Panc1 (cell line): ENCODE results near the gene SLC25A38. TPM values are rescaled to one million over a fixed set of nuclear protein-coding genes. Genes with fewer than 3 reads are reported as not detected.

Experiments
- ATAC-seq: fragments of 200-7000 bp; cut with Tn5 transposase; 2 replicates; pipeline ENCODE4 v1.9.1; 2020; ENCODE audit warnings: mild to moderate bottlenecking, moderate library complexity
- BruUV-seq: library from RNA; stranded (reverse); fragments of 400-500 nt; replicated peaks from 2 replicates; lab custom pipeline; 2021; lab: Mats Ljungman, UMichigan
- CTCF ChIA-PET: fragments of 300-600 bp; sonication (Branson Sonifier 250); formaldehyde crosslinking; loops from one replicate; lab custom pipeline; 2022; ENCODE audit warnings: antibody characterized with exemption; lab: Charles Lee
- POLR2A ChIA-PET: fragments of 300-600 bp; sonication (Branson Sonifier 250); formaldehyde crosslinking; loops from one replicate; lab custom pipeline; 2022; ENCODE audit warnings: antibody characterized with exemption; lab: Charles Lee
- DNase-seq: peaks from one replicate; pipeline ENCODE4 v3.0.0-alpha.2; 2010; ENCODE audit warnings: low read depth, low spot score
- H3K27ac ChIP-seq: 2 replicates; pipeline ENCODE4 v1.5.1; 2011; ENCODE audit warnings: mild to moderate bottlenecking, low read length, inconsistent platforms
- H3K27me3 ChIP-seq: fragments of 200-500 bp; sonication (Bioruptor generic); 2 replicates; pipeline ENCODE4 v1.6.0; 2014; ENCODE audit warnings: low read length, inconsistent platforms; ENCODE audit not compliant: control insufficient read depth, insufficient read depth
- H3K36me3 ChIP-seq: fragments of 200-500 bp; sonication (Bioruptor generic); 2 replicates; pipeline ENCODE4 v1.5.1; 2014; ENCODE audit warnings: inconsistent platforms, mild to moderate bottlenecking, low read length, moderate library complexity; ENCODE audit not compliant: control insufficient read depth, insufficient read depth
- H3K4me1 ChIP-seq: 2 replicates; pipeline ENCODE4 v1.5.1; 2011; ENCODE audit warnings: inconsistent platforms, mild to moderate bottlenecking, low read length, moderate library complexity; ENCODE audit not compliant: control insufficient read depth, insufficient read depth
- H3K4me3 ChIP-seq, 2 experiments: 2 replicates each; pipeline ENCODE4 v1.5.1; 2011 to 2012; ENCODE audit warnings: low read depth in 2 of 2, low read length in 2 of 2, mild to moderate bottlenecking in 2 of 2, inconsistent platforms in 1 of 2, moderate library complexity in 1 of 2
- H3K9me3 ChIP-seq: fragments of 200-500 bp; sonication (Bioruptor generic); 2 replicates; pipeline ENCODE4 v1.5.1; 2014; ENCODE audit warnings: low read depth, mild to moderate bottlenecking, inconsistent platforms, low read length, moderate library complexity; ENCODE audit not compliant: control insufficient read depth, insufficient read depth
- CTCF ChIP-seq: fragments of 450-650 bp; IDR thresholded peaks from 2 replicates; pipeline ENCODE4 v1.5.1; 2017; ENCODE audit warnings: mild to moderate bottlenecking
- POLR2AphosphoS5 ChIP-seq: IDR thresholded peaks from 2 replicates; pipeline ENCODE4 v1.6.1; 2012; ENCODE audit warnings: mild to moderate bottlenecking, low read depth, low read length, moderate library complexity
- SIN3A ChIP-seq: IDR thresholded peaks from 2 replicates; pipeline ENCODE4 v1.6.1; 2012; ENCODE audit warnings: low read depth, mild to moderate bottlenecking, low read length, moderate library complexity, borderline replicate concordance; ENCODE audit not compliant: insufficient read depth
- TCF7L2 ChIP-seq: IDR thresholded peaks from 2 replicates; pipeline ENCODE4 v1.6.1; 2011; ENCODE audit warnings: mild to moderate bottlenecking, low read depth, low read length, inconsistent platforms
- in situ Hi-C: cut with HindIII; loops from 2 replicates; pipeline ENCODE4 v1.10.0; 2016; ENCODE audit warnings: low sequenced_read_pairs, low pct_unique_long_range_greater_than_20kb
- intact Hi-C: fragments of 100-400 bp; cut with micrococcal nuclease; formaldehyde crosslinking; loops from one replicate; pipeline ENCODE4 v1.10.0; 2022; ENCODE audit not compliant: unreplicated experiment
- total RNA-seq: library from RNA; stranded (reverse); gene quantifications from one replicate; pipeline ENCODE4 v1.2.1, GENCODE V29; 2021; ENCODE audit not compliant: unreplicated experiment
- TF ChIP-seq, protein P1 (sequence below), 2 experiments: IDR thresholded peaks; 2 replicates each; pipeline ENCODE4 v1.6.1; 2011 to 2012; ENCODE audit warnings: low read depth in 2 of 2, control low read depth in 1 of 2, low read length in 1 of 2, mild to moderate bottlenecking in 1 of 2, moderate library complexity in 1 of 2; ENCODE audit not compliant: insufficient read depth in 1 of 2

SLC25A38 gene
- total RNA-seq, 1 experiment from 2014 or later, result 21.5 TPM

DNA sequence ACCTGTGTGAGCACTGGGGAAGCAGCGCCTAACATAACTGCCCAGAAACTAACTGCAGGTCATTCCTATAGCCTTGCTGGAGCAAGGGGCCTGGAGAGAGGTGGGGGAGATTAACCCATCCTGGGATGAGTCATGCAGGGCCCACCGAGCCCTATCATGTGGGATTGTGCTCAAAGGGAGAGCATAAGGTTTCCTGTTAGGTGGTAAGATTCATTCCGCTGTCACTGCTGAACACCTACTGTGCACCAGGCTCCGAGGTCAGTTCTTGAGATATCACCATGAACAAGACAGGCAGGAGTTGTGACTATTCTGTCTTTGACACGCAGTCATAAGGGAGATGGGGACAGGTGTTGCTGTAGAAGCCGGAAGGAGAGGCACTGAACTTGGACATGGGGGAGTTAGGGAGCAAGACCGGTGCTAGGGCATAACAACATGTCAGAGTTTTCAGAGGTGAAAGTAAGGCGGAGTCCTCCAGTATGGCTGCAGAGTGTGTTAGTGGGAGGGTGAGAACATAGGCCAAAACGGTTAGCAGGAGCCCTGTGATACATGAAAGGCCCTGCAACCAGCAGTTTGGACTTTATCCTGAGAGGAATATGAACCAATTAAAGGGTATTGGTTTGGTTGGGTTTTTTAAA, 2.4 kb downstream of the SLC25A38 start:
- no peak for TF ChIP-seq SIN3A
- no peak for TF ChIP-seq CTCF
- TF ChIP-seq, protein P1, sequence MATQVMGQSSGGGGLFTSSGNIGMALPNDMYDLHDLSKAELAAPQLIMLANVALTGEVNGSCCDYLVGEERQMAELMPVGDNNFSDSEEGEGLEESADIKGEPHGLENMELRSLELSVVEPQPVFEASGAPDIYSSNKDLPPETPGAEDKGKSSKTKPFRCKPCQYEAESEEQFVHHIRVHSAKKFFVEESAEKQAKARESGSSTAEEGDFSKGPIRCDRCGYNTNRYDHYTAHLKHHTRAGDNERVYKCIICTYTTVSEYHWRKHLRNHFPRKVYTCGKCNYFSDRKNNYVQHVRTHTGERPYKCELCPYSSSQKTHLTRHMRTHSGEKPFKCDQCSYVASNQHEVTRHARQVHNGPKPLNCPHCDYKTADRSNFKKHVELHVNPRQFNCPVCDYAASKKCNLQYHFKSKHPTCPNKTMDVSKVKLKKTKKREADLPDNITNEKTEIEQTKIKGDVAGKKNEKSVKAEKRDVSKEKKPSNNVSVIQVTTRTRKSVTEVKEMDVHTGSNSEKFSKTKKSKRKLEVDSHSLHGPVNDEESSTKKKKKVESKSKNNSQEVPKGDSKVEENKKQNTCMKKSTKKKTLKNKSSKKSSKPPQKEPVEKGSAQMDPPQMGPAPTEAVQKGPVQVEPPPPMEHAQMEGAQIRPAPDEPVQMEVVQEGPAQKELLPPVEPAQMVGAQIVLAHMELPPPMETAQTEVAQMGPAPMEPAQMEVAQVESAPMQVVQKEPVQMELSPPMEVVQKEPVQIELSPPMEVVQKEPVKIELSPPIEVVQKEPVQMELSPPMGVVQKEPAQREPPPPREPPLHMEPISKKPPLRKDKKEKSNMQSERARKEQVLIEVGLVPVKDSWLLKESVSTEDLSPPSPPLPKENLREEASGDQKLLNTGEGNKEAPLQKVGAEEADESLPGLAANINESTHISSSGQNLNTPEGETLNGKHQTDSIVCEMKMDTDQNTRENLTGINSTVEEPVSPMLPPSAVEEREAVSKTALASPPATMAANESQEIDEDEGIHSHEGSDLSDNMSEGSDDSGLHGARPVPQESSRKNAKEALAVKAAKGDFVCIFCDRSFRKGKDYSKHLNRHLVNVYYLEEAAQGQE (IDR thresholded peaks at IDR 0.05; ENCODE audit: insufficient read depth in 1 of 2, low read depth in 2 of 2, low read length in 1 of 2), result no peak
- TF ChIP-seq POLR2AphosphoS5, result no peak
- TF ChIP-seq TCF7L2, result no peak
- ChIA-PET POLR2A (no interaction called here), CTCF (no interaction called here)
- peaks cover 14% of the 10 kb centered on the region for H3K4me1 ChIP-seq
- in situ Hi-C loops (no loop called here), intact Hi-C loops (no loop called here)
- no peaks in the 10 kb centered on the region for H3K9me3 ChIP-seq
- H3K4me3 ChIP-seq, result no peak overlapping the region
- BruUV-seq, result TSS peak; percentile 63
- ATAC-seq (no peak), DNase-seq (no peak)
- H3K27me3 ChIP-seq, result no peaks in the 10 kb centered on the region
- no peak overlapping the region for H3K27ac ChIP-seq
- no peaks in the 10 kb centered on the region; the same call in 1 of the 2 replicates for H3K36me3 ChIP-seq

GRCh38 chr3:39386318-39386717, 3.1 kb downstream of the SLC25A38 start:
- in situ Hi-C loops, result no loop called here
- no TSS peak for BruUV-seq
- DNase-seq, result no peak
- ChIA-PET POLR2A (no interaction called here), CTCF (no interaction called here)
- Histone ChIP-seq H3K4me1 (peaks cover 14% of the 10 kb centered on the region), H3K27me3 (no peaks in the 10 kb centered on the region), H3K4me3 (no peak overlapping the region), H3K27ac (no peak overlapping the region), H3K9me3 (no peaks in the 10 kb centered on the region), H3K36me3 (no peaks in the 10 kb centered on the region; the same call in 1 of the 2 replicates)
- ATAC-seq, result no peak
- intact Hi-C loops, result no loop called here
- TF ChIP-seq POLR2AphosphoS5 (no peak), TCF7L2 (no peak), CTCF (no peak), SIN3A (no peak)
- TF ChIP-seq, protein P1 (IDR thresholded peaks at IDR 0.05; ENCODE audit: insufficient read depth in 1 of 2, low read depth in 2 of 2, low read length in 1 of 2), result no peak
